H9 (cell line): Measurements from ENCODE around the gene DNAJB5. TPM values are rescaled to one million over a fixed set of nuclear protein-coding genes. Genes with fewer than 3 reads are reported as not detected.

Experiments
- DNase-seq: peaks from one replicate; pipeline ENCODE4 v3.0.0-alpha.2; 2017
- H2AFZ ChIP-seq: one replicate; pipeline ENCODE4 v1.6.1; 2013; ENCODE audit warnings: mild to moderate bottlenecking, low read length, control low read depth, moderate library complexity
- H2AK5ac ChIP-seq: 2 replicates; pipeline ENCODE4 v1.6.1; 2013; ENCODE audit warnings: low read length, control low read depth, mixed read lengths; ENCODE audit not compliant: insufficient read length
- H2BK120ac ChIP-seq: one replicate; pipeline ENCODE4 v1.6.1; 2013; ENCODE audit warnings: low read depth, mild to moderate bottlenecking, low read length, control low read depth, inconsistent platforms; ENCODE audit not compliant: poor library complexity, severe bottlenecking
- H2BK12ac ChIP-seq: 2 replicates; pipeline ENCODE4 v1.6.1; 2013; ENCODE audit warnings: low read length, control low read depth, mixed read lengths, low read depth; ENCODE audit not compliant: insufficient read length
- H2BK15ac ChIP-seq: 2 replicates; pipeline ENCODE4 v1.6.1; 2013; ENCODE audit warnings: low read depth, low read length, control low read depth
- H2BK20ac ChIP-seq: one replicate; pipeline ENCODE4 v1.6.1; 2013; ENCODE audit warnings: low read depth, mild to moderate bottlenecking, low read length, control low read depth, inconsistent platforms; ENCODE audit not compliant: poor library complexity, severe bottlenecking
- H2BK5ac ChIP-seq: 2 replicates; pipeline ENCODE4 v1.6.1; 2013; ENCODE audit warnings: low read length, control low read depth, mixed read lengths; ENCODE audit not compliant: insufficient read length
- H3K14ac ChIP-seq: 2 replicates; pipeline ENCODE4 v1.6.1; 2013; ENCODE audit warnings: low read length, control low read depth; ENCODE audit not compliant: insufficient read depth
- H3K18ac ChIP-seq: 2 replicates; pipeline ENCODE4 v1.6.1; 2013; ENCODE audit warnings: low read depth, mild to moderate bottlenecking, mixed read lengths, low read length, control low read depth; ENCODE audit not compliant: insufficient read length
- H3K23ac ChIP-seq: 2 replicates; pipeline ENCODE4 v1.6.1; 2013; ENCODE audit warnings: low read length, control low read depth, mixed read lengths, low read depth; ENCODE audit not compliant: insufficient read length
- H3K23me2 ChIP-seq: 2 replicates; pipeline ENCODE4 v1.6.1; 2013; ENCODE audit warnings: low read depth, mild to moderate bottlenecking, mixed read lengths, low read length, control low read depth; ENCODE audit not compliant: insufficient read length, poor library complexity, severe bottlenecking
- H3K27ac ChIP-seq: 2 replicates; pipeline ENCODE4 v1.5.1; 2013; ENCODE audit warnings: low read length, control low read depth, mixed read lengths, low read depth; ENCODE audit not compliant: insufficient read length
- H3K27me3 ChIP-seq: 2 replicates; pipeline ENCODE4 v1.6.1; 2013; ENCODE audit warnings: low read length, control low read depth, inconsistent platforms; ENCODE audit not compliant: insufficient read depth
- H3K4ac ChIP-seq: 2 replicates; pipeline ENCODE4 v1.6.1; 2013; ENCODE audit warnings: low read depth, mild to moderate bottlenecking, control low read depth, inconsistent platforms, low read length, moderate library complexity
- H3K4me1 ChIP-seq: 2 replicates; pipeline ENCODE4 v1.6.1; 2013; ENCODE audit warnings: low read length, control low read depth, inconsistent platforms; ENCODE audit not compliant: insufficient read depth
- H3K4me2 ChIP-seq: 2 replicates; pipeline ENCODE4 v1.6.1; 2013; ENCODE audit warnings: low read length, control low read depth, mixed read lengths; ENCODE audit not compliant: insufficient read length, insufficient read depth
- H3K56ac ChIP-seq: 2 replicates; pipeline ENCODE4 v1.6.1; 2013; ENCODE audit warnings: low read depth, mild to moderate bottlenecking, mixed read lengths, low read length, control low read depth; ENCODE audit not compliant: insufficient read length
- H3K79me1 ChIP-seq: 2 replicates; pipeline ENCODE4 v1.6.1; 2013; ENCODE audit warnings: low read depth, mild to moderate bottlenecking, moderate library complexity, low read length, control low read depth, inconsistent platforms; ENCODE audit not compliant: insufficient read depth, poor library complexity, severe bottlenecking
- H3K79me2 ChIP-seq: 2 replicates; pipeline ENCODE4 v1.6.1; 2013; ENCODE audit warnings: low read length, control low read depth, inconsistent platforms; ENCODE audit not compliant: insufficient read depth
- H3K9ac ChIP-seq: 2 replicates; pipeline ENCODE4 v1.6.1; 2013; ENCODE audit warnings: low read length, control low read depth, mixed read lengths; ENCODE audit not compliant: insufficient read length; ENCODE audit errors: extremely low read depth
- H3K9me3 ChIP-seq: one replicate; pipeline ENCODE4 v1.6.1; 2013; ENCODE audit warnings: low read depth, low read length, inconsistent platforms; ENCODE audit not compliant: control insufficient read depth
- H3T11ph ChIP-seq: one replicate; pipeline ENCODE4 v1.6.1; 2013; ENCODE audit warnings: mild to moderate bottlenecking, low read length, control low read depth, inconsistent platforms
- H4K20me1 ChIP-seq: one replicate; pipeline ENCODE4 v1.6.1; 2013; ENCODE audit not compliant: control insufficient read depth, insufficient read length, insufficient read depth
- H4K5ac ChIP-seq: 2 replicates; pipeline ENCODE4 v1.6.1; 2013; ENCODE audit warnings: low read depth, mild to moderate bottlenecking, mixed read lengths, low read length, control low read depth; ENCODE audit not compliant: insufficient read length
- H4K8ac ChIP-seq: replicated peaks from 2 replicates; pipeline ENCODE4 v1.6.1; 2013; ENCODE audit warnings: low read length, control low read depth, mixed read lengths, low read depth; ENCODE audit not compliant: insufficient read length
- H4K91ac ChIP-seq: 2 replicates; pipeline ENCODE4 v1.6.1; 2013; ENCODE audit warnings: low read depth, mild to moderate bottlenecking, moderate library complexity, mixed read lengths, low read length, control low read depth; ENCODE audit not compliant: insufficient read length
- H3K27ac Mint-ChIP-seq, 3 experiments: 2 replicates in 2 of 3; 3 replicates in 1 of 3; pipeline ENCODE4 v1.8.0; 2020 to 2021; ENCODE audit warnings: mixed read lengths in 3 of 3, mild to moderate bottlenecking in 1 of 3, moderate library complexity in 1 of 3
- H3K27me3 Mint-ChIP-seq: 2 replicates; pipeline ENCODE4 v1.8.0; 2021; ENCODE audit warnings: low read depth, mild to moderate bottlenecking, moderate library complexity, mixed read lengths
- H3K36me3 Mint-ChIP-seq, 3 experiments: 2 replicates in 2 of 3; 3 replicates in 1 of 3; pipeline ENCODE4 v1.8.0; 2020 to 2021; ENCODE audit warnings: low read depth in 3 of 3, mixed read lengths in 3 of 3; ENCODE audit not compliant: insufficient read depth in 1 of 3
- H3K4me1 Mint-ChIP-seq, 2 experiments: 2 replicates each; pipeline ENCODE4 v1.8.0; 2020; ENCODE audit warnings: mixed read lengths in 2 of 2
- H3K4me3 Mint-ChIP-seq, 2 experiments: 2 replicates in 1 of 2; 3 replicates in 1 of 2; pipeline ENCODE4 v1.8.0; 2020 to 2021; ENCODE audit warnings: mild to moderate bottlenecking in 2 of 2, mixed read lengths in 2 of 2, moderate library complexity in 1 of 2
- H3K9me3 Mint-ChIP-seq, 2 experiments: 2 replicates in 1 of 2; 3 replicates in 1 of 2; pipeline ENCODE4 v1.8.0; 2020; ENCODE audit warnings: mild to moderate bottlenecking in 2 of 2, mixed read lengths in 2 of 2, moderate library complexity in 1 of 2
- CTCF ChIP-seq: fragments of 200-600 bp; sonication (generic); conservative IDR thresholded peaks from 3 replicates; pipeline ENCODE4 v1.8.0; 2021; ENCODE audit warnings: antibody characterized with exemption, mild to moderate bottlenecking
- WGBS: extraction: QIAGEN DNeasy Blood & Tissue Kit; methylation state at CpG from one replicate; pipeline ENCODE4 v1.1.7; 2013; ENCODE audit warnings: missing lambda C conversion rate, low lambda C conversion rate, mixed read lengths; ENCODE audit not compliant: insufficient read length; ENCODE audit errors: extremely low coverage; 5-methylcytosine and 5-hydroxymethylcytosine counted together
- total RNA-seq: library from RNA; stranded (reverse); gene quantifications from 2 replicates; pipeline ENCODE4 v1.2.1, GENCODE V29; 2021

DNAJB5 gene
- total RNA-seq, 1 experiment from 2014 or later: 38.9 TPM

GRCh38 chr9:34956648-34957047, 32.9 kb upstream of the DNAJB5 start:
- peaks cover 6% of the 10 kb centered on the region; the same call in 1 of the 2 replicates for H3K27me3 ChIP-seq
- DNase-seq: no peak
- no peaks in the 10 kb centered on the region for H3K36me3 Mint-ChIP-seq
- H2BK15ac ChIP-seq: no peak overlapping the region
- peaks cover 77% of the 10 kb centered on the region for H3K27me3 Mint-ChIP-seq
- no peak overlapping the region for H3K4ac ChIP-seq
- no peak overlapping the region for H3K27ac ChIP-seq
- no peaks in the 10 kb centered on the region for H4K20me1 ChIP-seq
- no peak overlapping the region for H2BK120ac ChIP-seq
- no peak overlapping the region for H2AK5ac ChIP-seq
- H3K56ac ChIP-seq: no peak overlapping the region
- H2BK12ac ChIP-seq: no peak overlapping the region
- no peak overlapping the region for H3K14ac ChIP-seq
- no peak overlapping the region for H3K9ac ChIP-seq
- no peaks in the 10 kb centered on the region for H3K79me1 ChIP-seq
- no peaks in the 10 kb centered on the region for H3K9me3 ChIP-seq
- H2BK5ac ChIP-seq: no peak overlapping the region
- no peaks in the 10 kb centered on the region for H3K79me2 ChIP-seq
- peaks cover 5 to 19% of the 10 kb centered on the region in 2 experiments for H3K4me1 Mint-ChIP-seq
- H4K5ac ChIP-seq: no peak overlapping the region
- H3K23ac ChIP-seq: no peak overlapping the region
- no peak overlapping the region for H3K18ac ChIP-seq
- peaks cover 5% of the 10 kb centered on the region for H3K23me2 ChIP-seq
- no peak overlapping the region for H3K4me3 Mint-ChIP-seq
- no peaks in the 10 kb centered on the region for H3K4me1 ChIP-seq
- H2AFZ ChIP-seq: no peak overlapping the region
- no peak for TF ChIP-seq CTCF
- WGBS: no CpG with 5 or more reads among the region's 4 CpGs
- H4K8ac ChIP-seq: no peak overlapping the region
- no peak overlapping the region for H2BK20ac ChIP-seq
- H3K9me3 Mint-ChIP-seq: no peaks in the 10 kb centered on the region
- no peak overlapping the region for H3K4me2 ChIP-seq
- no peak overlapping the region for H3T11ph ChIP-seq
- H3K27ac Mint-ChIP-seq: no peak overlapping the region
- no peak overlapping the region for H4K91ac ChIP-seq
